Endothelial cell of umbilical vein (primary cell): ENCODE measurements around the gene LRRC70. TPM values are rescaled to one million over a fixed set of nuclear protein-coding genes. Genes with fewer than 3 reads are reported as not detected.
"Not testable (repeated sequence)": the region's sequence is repeated elsewhere in the genome, so short reads cannot be mapped to it uniquely, and the experiment has no call there.

ENCODE experiments used
- BruUV-seq: library from RNA; stranded (reverse); fragments of 400-500 nt; replicated peaks from 2 replicates; lab custom pipeline; 2021; lab: Mats Ljungman, UMichigan
- CTCF ChIA-PET: fragments of 300-600, 350-600 bp; sonication (Branson Sonifier 250); formaldehyde crosslinking; loops from one replicate; lab custom pipeline; 2021; ENCODE audit warnings: antibody characterized with exemption, inconsistent platforms; lab: Charles Lee
- POLR2A ChIA-PET: fragments of 300-600, 350-600 bp; sonication (Branson Sonifier 250); formaldehyde crosslinking; loops from one replicate; lab custom pipeline; 2021; ENCODE audit warnings: antibody characterized with exemption, inconsistent platforms; lab: Charles Lee
- DNase-seq: peaks from one replicate; pipeline ENCODE4 v3.0.0-alpha.2; 2011; ENCODE audit warnings: low read depth, low spot score
- FAIRE-seq: peaks from 2 replicates; lab custom pipeline; 2011; peaks lifted over from hg19 to GRCh38; lab: Jason Lieb, UNC
- H2AFZ ChIP-seq: 2 replicates; pipeline ENCODE4 v1.6.0; 2012; ENCODE audit warnings: low read depth, low read length, control low read depth, inconsistent platforms
- H3K27ac ChIP-seq: 2 replicates; pipeline ENCODE4 v1.5.1; 2011; ENCODE audit warnings: low read depth, mild to moderate bottlenecking, control low read depth, low read length, moderate library complexity; ENCODE audit not compliant: insufficient read depth
- H3K27me3 ChIP-seq, 2 experiments: 2 replicates each; pipeline versions ENCODE4 v1.6.0 to v1.6.1; 2011; ENCODE audit warnings: low read length in 2 of 2, mixed read lengths in 1 of 2; ENCODE audit not compliant: control insufficient read depth in 2 of 2, insufficient read depth in 2 of 2
- H3K36me3 ChIP-seq, 2 experiments: 2 replicates in 1 of 2; 3 replicates in 1 of 2; pipeline ENCODE4 v1.5.1; 2011; ENCODE audit warnings: low read length in 2 of 2, mild to moderate bottlenecking in 1 of 2, moderate library complexity in 1 of 2; ENCODE audit not compliant: control insufficient read depth in 2 of 2, insufficient read depth in 2 of 2; ENCODE audit errors: extremely low read depth in 1 of 2
- H3K4me1 ChIP-seq: 3 replicates; pipeline ENCODE4 v1.5.1; 2011; ENCODE audit warnings: mild to moderate bottlenecking, low read length; ENCODE audit not compliant: control insufficient read depth, insufficient read depth; ENCODE audit errors: extremely low read depth
- H3K4me2 ChIP-seq: 2 replicates; pipeline ENCODE4 v1.6.1; 2011; ENCODE audit warnings: low read length, control low read depth, mixed read lengths; ENCODE audit not compliant: insufficient read depth
- H3K4me3 ChIP-seq, 3 experiments: fragments of 200-600 bp in 1 of 3; sonication (generic), shearing (Covaris generic) in 1 of 3; replicated peaks in 1 of 3; 2 replicates each; pipeline ENCODE4 v1.5.1; 2011 to 2016; ENCODE audit warnings: control low read depth in 3 of 3, low read length in 3 of 3, mild to moderate bottlenecking in 2 of 3, inconsistent platforms in 1 of 3, low read depth in 1 of 3, moderate library complexity in 1 of 3; ENCODE audit not compliant: insufficient read depth in 1 of 3
- H3K79me2 ChIP-seq: 2 replicates; pipeline ENCODE4 v1.6.0; 2012; ENCODE audit warnings: low read length, inconsistent platforms; ENCODE audit not compliant: control insufficient read depth, insufficient read depth
- H3K9ac ChIP-seq: replicated peaks from 2 replicates; pipeline ENCODE3; 2011; ENCODE audit warnings: low read length, control low read depth; ENCODE audit not compliant: insufficient read depth; ENCODE audit errors: extremely low read depth
- H3K9me1 ChIP-seq: replicated peaks from 3 replicates; pipeline ENCODE4 v1.6.0; 2011; ENCODE audit warnings: mild to moderate bottlenecking, low read length; ENCODE audit not compliant: control insufficient read depth, insufficient read depth; ENCODE audit errors: extremely low read depth
- H3K9me3 ChIP-seq: replicated peaks from 2 replicates; pipeline ENCODE4 v1.5.1; 2012; ENCODE audit warnings: low read length, inconsistent platforms; ENCODE audit not compliant: control insufficient read depth, insufficient read depth
- H4K20me1 ChIP-seq: replicated peaks from 2 replicates; pipeline ENCODE3; 2011; ENCODE audit warnings: mild to moderate bottlenecking, low read length; ENCODE audit not compliant: control insufficient read depth, insufficient read depth; ENCODE audit errors: extremely low read depth
- EZH2 ChIP-seq: IDR thresholded peaks from 2 replicates; pipeline ENCODE4 v1.6.1; 2012; ENCODE audit warnings: borderline replicate concordance, low read depth, mild to moderate bottlenecking, moderate library complexity, low read length, inconsistent platforms; ENCODE audit not compliant: severe bottlenecking
- FOS ChIP-seq: IDR thresholded peaks from 2 replicates; pipeline ENCODE4 v1.6.1; 2011; ENCODE audit warnings: mild to moderate bottlenecking, low read length, moderate library complexity, borderline replicate concordance; ENCODE audit not compliant: insufficient read depth
- GATA2 ChIP-seq: IDR thresholded peaks from 2 replicates; pipeline ENCODE4 v1.7.0; 2011; ENCODE audit warnings: low read depth, mild to moderate bottlenecking, moderate library complexity, mixed read lengths, low read length; ENCODE audit not compliant: insufficient read length, insufficient read depth
- JUN ChIP-seq: IDR thresholded peaks from 2 replicates; pipeline ENCODE4 v1.6.1; 2011; ENCODE audit warnings: borderline replicate concordance, low read depth; ENCODE audit not compliant: insufficient read length, insufficient read depth
- MYC ChIP-seq: IDR thresholded peaks from one replicate; pipeline ENCODE4 v1.6.1; 2011; ENCODE audit warnings: mild to moderate bottlenecking, low read depth, low read length
- POLR2A ChIP-seq: IDR thresholded peaks from 2 replicates; pipeline ENCODE4 v1.6.1; 2012; ENCODE audit warnings: low read depth, mild to moderate bottlenecking, control low read depth, low read length
- POLR2AphosphoS5 ChIP-seq: IDR thresholded peaks from 2 replicates; pipeline ENCODE4 v1.6.1; 2012; ENCODE audit warnings: low read depth, mild to moderate bottlenecking, control low read depth, low read length, moderate library complexity; ENCODE audit not compliant: insufficient read depth
- dilution Hi-C: fragments of 300-500 bp; cut with MboI; formaldehyde crosslinking; loops from one replicate; pipeline ENCODE4 v1.15.0; 2019; ENCODE audit warnings: low sequenced_read_pairs; ENCODE audit not compliant: extremely low pct_ligation_motif_present
- intact Hi-C: fragments of 100-400 bp; cut with micrococcal nuclease; formaldehyde crosslinking; loops from one replicate; pipeline ENCODE4 v1.10.0; 2022
- polyA plus RNA-seq, 4 experiments: library from polyadenylated mRNA; depleted of rRNA in 3 of 4; stranded (reverse) in 3 of 4; unstranded in 1 of 4; fragments of >200 nt; gene quantifications; 2 replicates each; pipeline versions ENCODE4 v1.2.1 to v1.2.3, GENCODE V29; 2011 to 2012; ENCODE audit warnings: missing spikeins in 1 of 4
- total RNA-seq: library from RNA; stranded (reverse); gene quantifications from 2 replicates; pipeline ENCODE4 v1.2.3, GENCODE V29; 2021
- TF ChIP-seq, protein P1 (sequence below): IDR thresholded peaks from 2 replicates; pipeline ENCODE4 v1.6.1; 2011; ENCODE audit not compliant: insufficient read depth, insufficient read length
- TF ChIP-seq, protein P2 (sequence below), 2 donors: IDR thresholded peaks; 1 replicate in 1 of 2; 2 replicates in 1 of 2; pipeline ENCODE4 v1.5.1; 2011; ENCODE audit warnings: low read length in 2 of 2, mild to moderate bottlenecking in 2 of 2, moderate library complexity in 2 of 2, control low read depth in 1 of 2, inconsistent platforms in 1 of 2, low read depth in 1 of 2; ENCODE audit not compliant: insufficient read depth in 1 of 2; ENCODE audit errors: extremely low read depth in 1 of 2

The LRRC70 gene
- total and polyA plus RNA-seq, 2 donors (not counting 3 experiments of a cell fraction or from before 2014, with no cell fraction given): 24.5 to 32.6 TPM

DNA sequence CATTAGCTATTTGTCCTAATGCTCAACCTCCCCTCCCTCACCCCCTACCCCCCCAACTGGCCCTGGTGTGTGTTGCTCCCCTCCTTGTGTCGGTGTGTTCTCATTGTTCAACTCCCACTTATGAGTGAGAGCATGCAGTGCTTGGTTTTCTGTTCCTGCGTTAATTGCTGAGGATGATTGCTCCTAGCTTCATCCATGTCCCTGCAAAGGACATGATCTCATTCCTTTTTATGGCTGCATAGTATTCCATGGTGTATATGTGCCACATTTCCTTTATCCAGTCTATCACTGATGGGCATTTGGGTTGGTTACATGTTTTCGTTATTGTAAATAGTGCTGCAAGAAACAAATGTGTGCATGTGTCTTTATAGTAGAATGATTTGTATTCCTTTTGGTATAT, 12.9 kb upstream of the LRRC70 start:
- H3K9ac ChIP-seq, DNase-seq, H3K4me1 ChIP-seq, H3K9me1 ChIP-seq, H3K27ac ChIP-seq, H3K36me3 ChIP-seq, H3K4me3 ChIP-seq, H4K20me1 ChIP-seq, BruUV-seq, H3K27me3 ChIP-seq, H3K4me2 ChIP-seq, H2AFZ ChIP-seq, H3K9me3 ChIP-seq, CTCF ChIA-PET, intact Hi-C loops, H3K79me2 ChIP-seq, FAIRE-seq, POLR2A ChIA-PET, dilution Hi-C loops: not testable (repeated sequence)

DNA sequence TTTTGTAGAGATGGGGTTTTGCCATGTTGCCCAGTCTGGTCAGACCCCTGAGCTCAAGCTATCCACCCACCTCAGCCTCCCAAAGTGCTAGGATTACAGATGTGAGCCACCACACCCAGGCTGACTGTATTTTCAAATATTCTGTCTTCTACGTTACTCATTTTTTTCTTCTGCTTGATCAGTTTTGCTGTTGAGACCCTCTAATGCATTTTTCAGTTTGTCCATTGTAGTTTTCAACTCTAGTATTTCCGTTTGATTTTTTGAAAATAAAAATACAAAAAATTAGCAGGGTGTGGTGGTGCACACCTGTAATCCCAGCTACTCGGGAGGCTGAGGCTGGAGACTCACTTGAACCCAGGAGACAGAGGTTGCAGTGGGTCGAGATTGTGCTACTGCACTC, 10.5 kb upstream of the LRRC70 start:
- ChIA-PET POLR2A (no interaction called here), CTCF (no interaction called here)
- no peak for DNase-seq
- intact Hi-C loops (no loop called here), dilution Hi-C loops (no loop called here)
- no peaks in the 10 kb centered on the region for H3K27me3 ChIP-seq
- no peaks in the 10 kb centered on the region for H3K36me3 ChIP-seq
- H3K4me3 ChIP-seq: no peak overlapping the region
- H3K9me1 ChIP-seq: no peaks in the 10 kb centered on the region
- FAIRE-seq: no peak
- no TSS peak for BruUV-seq
- H3K4me1 ChIP-seq: peaks cover 3% of the 10 kb centered on the region
- no peaks in the 10 kb centered on the region for H3K9me3 ChIP-seq
- no peak overlapping the region for H3K27ac ChIP-seq
- no peak overlapping the region for H3K9ac ChIP-seq
- no peak overlapping the region for H3K4me2 ChIP-seq
- H3K79me2 ChIP-seq: peaks cover 2% of the 10 kb centered on the region
- no peaks in the 10 kb centered on the region for H4K20me1 ChIP-seq
- H2AFZ ChIP-seq: no peak overlapping the region
- TF ChIP-seq POLR2AphosphoS5: no peak
- no peak for TF ChIP-seq POLR2A
- TF ChIP-seq EZH2: no peak
- TF ChIP-seq, protein P1, sequence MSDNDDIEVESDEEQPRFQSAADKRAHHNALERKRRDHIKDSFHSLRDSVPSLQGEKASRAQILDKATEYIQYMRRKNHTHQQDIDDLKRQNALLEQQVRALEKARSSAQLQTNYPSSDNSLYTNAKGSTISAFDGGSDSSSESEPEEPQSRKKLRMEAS: no peak
- no peak for TF ChIP-seq MYC
- no peak for TF ChIP-seq JUN
- no peak for TF ChIP-seq GATA2
- TF ChIP-seq, protein P2, sequence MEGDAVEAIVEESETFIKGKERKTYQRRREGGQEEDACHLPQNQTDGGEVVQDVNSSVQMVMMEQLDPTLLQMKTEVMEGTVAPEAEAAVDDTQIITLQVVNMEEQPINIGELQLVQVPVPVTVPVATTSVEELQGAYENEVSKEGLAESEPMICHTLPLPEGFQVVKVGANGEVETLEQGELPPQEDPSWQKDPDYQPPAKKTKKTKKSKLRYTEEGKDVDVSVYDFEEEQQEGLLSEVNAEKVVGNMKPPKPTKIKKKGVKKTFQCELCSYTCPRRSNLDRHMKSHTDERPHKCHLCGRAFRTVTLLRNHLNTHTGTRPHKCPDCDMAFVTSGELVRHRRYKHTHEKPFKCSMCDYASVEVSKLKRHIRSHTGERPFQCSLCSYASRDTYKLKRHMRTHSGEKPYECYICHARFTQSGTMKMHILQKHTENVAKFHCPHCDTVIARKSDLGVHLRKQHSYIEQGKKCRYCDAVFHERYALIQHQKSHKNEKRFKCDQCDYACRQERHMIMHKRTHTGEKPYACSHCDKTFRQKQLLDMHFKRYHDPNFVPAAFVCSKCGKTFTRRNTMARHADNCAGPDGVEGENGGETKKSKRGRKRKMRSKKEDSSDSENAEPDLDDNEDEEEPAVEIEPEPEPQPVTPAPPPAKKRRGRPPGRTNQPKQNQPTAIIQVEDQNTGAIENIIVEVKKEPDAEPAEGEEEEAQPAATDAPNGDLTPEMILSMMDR (IDR thresholded peaks at IDR 0.05; ENCODE audit: extremely low read depth in 1 of 2, insufficient read depth in 1 of 2, low read depth in 1 of 2, low read length in 2 of 2): no peak
- TF ChIP-seq FOS: no peak
